Mesendoderm (in vitro differentiated cells): ENCODE results near the gene MDM2.

Source experiments
- DNase-seq: peaks from one replicate; pipeline ENCODE4 v3.0.0; 2013
- H2AK5ac ChIP-seq: 2 replicates; pipeline ENCODE4 v1.6.1; 2013; ENCODE audit warnings: low read length, inconsistent platforms
- H2BK120ac ChIP-seq: 2 replicates; pipeline ENCODE4 v1.6.1; 2013; ENCODE audit warnings: low read depth, mild to moderate bottlenecking, low read length, moderate library complexity, mixed read lengths
- H2BK15ac ChIP-seq: replicated peaks from 2 replicates; pipeline ENCODE4 v1.6.1; 2013; ENCODE audit warnings: low read depth, mild to moderate bottlenecking, moderate library complexity
- H2BK5ac ChIP-seq: 2 replicates; pipeline ENCODE4 v1.6.1; 2013; ENCODE audit warnings: low read length, inconsistent platforms
- H3K18ac ChIP-seq: 2 replicates; pipeline ENCODE4 v1.6.1; 2013; ENCODE audit warnings: mild to moderate bottlenecking, low read length, mixed read lengths
- H3K23ac ChIP-seq: one replicate; pipeline ENCODE4 v1.6.1; 2013; ENCODE audit warnings: low read length
- H3K27ac ChIP-seq: 2 replicates; pipeline ENCODE4 v1.5.1; 2013; ENCODE audit warnings: low read depth, mild to moderate bottlenecking, inconsistent platforms, low read length, moderate library complexity
- H3K27me3 ChIP-seq: 2 replicates; pipeline ENCODE4 v1.6.1; 2013; ENCODE audit warnings: low read length, control low read depth, mild to moderate bottlenecking, inconsistent platforms; ENCODE audit not compliant: insufficient read depth, poor library complexity
- H3K36me3 ChIP-seq: 2 replicates; pipeline ENCODE4 v1.6.1; 2013; ENCODE audit warnings: low read length, inconsistent platforms; ENCODE audit not compliant: control insufficient read depth, insufficient read depth
- H3K4ac ChIP-seq: one replicate; pipeline ENCODE4 v1.6.1; 2013; ENCODE audit warnings: low read depth, mild to moderate bottlenecking, low read length, moderate library complexity
- H3K4me1 ChIP-seq: 2 replicates; pipeline ENCODE4 v1.6.1; 2013; ENCODE audit warnings: low read depth, low read length, inconsistent platforms; ENCODE audit not compliant: control insufficient read depth
- H3K4me2 ChIP-seq: 2 replicates; pipeline ENCODE4 v1.6.1; 2013; ENCODE audit warnings: low read length
- H3K4me3 ChIP-seq: 2 replicates; pipeline ENCODE4 v1.5.1; 2013; ENCODE audit warnings: mild to moderate bottlenecking, low read length
- H3K56ac ChIP-seq: one replicate; pipeline ENCODE4 v1.6.1; 2013; ENCODE audit warnings: low read length
- H3K79me1 ChIP-seq: 2 replicates; pipeline ENCODE4 v1.6.1; 2013; ENCODE audit warnings: low read length, inconsistent platforms
- H3K79me2 ChIP-seq: 2 replicates; pipeline ENCODE4 v1.6.1; 2013; ENCODE audit warnings: mild to moderate bottlenecking, low read length; ENCODE audit not compliant: control insufficient read depth, insufficient read depth
- H3K9ac ChIP-seq: 2 replicates; pipeline ENCODE4 v1.6.1; 2013; ENCODE audit warnings: low read length, inconsistent platforms
- H4K5ac ChIP-seq: one replicate; pipeline ENCODE4 v1.6.1; 2013; ENCODE audit warnings: low read length
- H4K8ac ChIP-seq: one replicate; pipeline ENCODE4 v1.6.1; 2013; ENCODE audit warnings: low read depth, mild to moderate bottlenecking, control low read depth, low read length, moderate library complexity
- WGBS: extraction: QIAGEN DNeasy Blood & Tissue Kit; methylation state at CpG from one replicate; pipeline ENCODE4 v1.1.7; 2013; ENCODE audit warnings: low lambda C conversion rate, missing lambda C conversion rate; ENCODE audit not compliant: insufficient coverage; ENCODE audit errors: extremely low coverage; 5-methylcytosine and 5-hydroxymethylcytosine counted together

MDM2 gene

GRCh38 chr12:68841717-68842116 is 33.7 kb downstream of the MDM2 start:
- no peak overlapping the region for H4K5ac ChIP-seq
- no peak overlapping the region for H3K4ac ChIP-seq
- H2BK120ac ChIP-seq, result no peak overlapping the region
- H2AK5ac ChIP-seq, result no peak overlapping the region
- no peak overlapping the region for H2BK5ac ChIP-seq
- H3K4me2 ChIP-seq, result no peak overlapping the region
- no peak overlapping the region for H2BK15ac ChIP-seq
- no peak for DNase-seq
- no peak overlapping the region for H3K9ac ChIP-seq
- no CpG with 5 or more reads among the region's 2 CpGs for WGBS
- H3K79me1 ChIP-seq, result no peaks in the 10 kb centered on the region
- H3K27ac ChIP-seq, result no peak overlapping the region
- H3K4me3 ChIP-seq, result no peak overlapping the region
- no peak overlapping the region for H3K18ac ChIP-seq
- no peak overlapping the region for H4K8ac ChIP-seq
- no peaks in the 10 kb centered on the region for H3K79me2 ChIP-seq
- H3K56ac ChIP-seq, result no peak overlapping the region
- no peaks in the 10 kb centered on the region for H3K27me3 ChIP-seq
- no peak overlapping the region for H3K23ac ChIP-seq
- H3K36me3 ChIP-seq, result peaks cover 6% of the 10 kb centered on the region
- H3K4me1 ChIP-seq, result no peaks in the 10 kb centered on the region

GRCh38 chr12:68842123-68842522 is 34.1 kb downstream of the MDM2 start:
- Histone ChIP-seq H2AK5ac (no peak overlapping the region), H4K8ac (no peak overlapping the region), H3K9ac (no peak overlapping the region), H3K18ac (no peak overlapping the region), H2BK5ac (no peak overlapping the region), H3K27ac (no peak overlapping the region), H3K56ac (no peak overlapping the region), H3K4ac (no peak overlapping the region), H3K4me3 (no peak overlapping the region), H3K4me2 (no peak overlapping the region), H4K5ac (no peak overlapping the region), H2BK15ac (no peak overlapping the region), H3K27me3 (no peaks in the 10 kb centered on the region), H3K23ac (no peak overlapping the region), H3K36me3 (peaks cover 6% of the 10 kb centered on the region), H3K4me1 (no peaks in the 10 kb centered on the region), H3K79me1 (no peaks in the 10 kb centered on the region), H2BK120ac (no peak overlapping the region), H3K79me2 (no peaks in the 10 kb centered on the region)
- WGBS, result no CpG with 5 or more reads among the region's 3 CpGs
- no peak for DNase-seq

GRCh38 chr12:68842784-68843567 is 35.0 kb downstream of the MDM2 start:
- WGBS, result no CpG with 5 or more reads among the region's 2 CpGs
- H3K9ac ChIP-seq, result no peak overlapping the region
- H3K4me1 ChIP-seq, result no peaks in the 10 kb centered on the region
- H3K27me3 ChIP-seq, result no peaks in the 10 kb centered on the region
- no peak overlapping the region for H2BK15ac ChIP-seq
- H2BK5ac ChIP-seq, result no peak overlapping the region
- H3K23ac ChIP-seq, result no peak overlapping the region
- no peak overlapping the region for H2BK120ac ChIP-seq
- no peak overlapping the region for H3K4me2 ChIP-seq
- no peak for DNase-seq
- H3K4ac ChIP-seq, result no peak overlapping the region
- no peak overlapping the region for H3K18ac ChIP-seq
- no peak overlapping the region for H3K27ac ChIP-seq
- no peaks in the 10 kb centered on the region for H3K79me2 ChIP-seq
- no peak overlapping the region for H3K4me3 ChIP-seq
- no peak overlapping the region for H2AK5ac ChIP-seq
- H3K79me1 ChIP-seq, result no peaks in the 10 kb centered on the region
- no peak overlapping the region for H4K5ac ChIP-seq
- H3K56ac ChIP-seq, result no peak overlapping the region
- no peak overlapping the region for H4K8ac ChIP-seq
- peaks cover 6% of the 10 kb centered on the region for H3K36me3 ChIP-seq

DNA sequence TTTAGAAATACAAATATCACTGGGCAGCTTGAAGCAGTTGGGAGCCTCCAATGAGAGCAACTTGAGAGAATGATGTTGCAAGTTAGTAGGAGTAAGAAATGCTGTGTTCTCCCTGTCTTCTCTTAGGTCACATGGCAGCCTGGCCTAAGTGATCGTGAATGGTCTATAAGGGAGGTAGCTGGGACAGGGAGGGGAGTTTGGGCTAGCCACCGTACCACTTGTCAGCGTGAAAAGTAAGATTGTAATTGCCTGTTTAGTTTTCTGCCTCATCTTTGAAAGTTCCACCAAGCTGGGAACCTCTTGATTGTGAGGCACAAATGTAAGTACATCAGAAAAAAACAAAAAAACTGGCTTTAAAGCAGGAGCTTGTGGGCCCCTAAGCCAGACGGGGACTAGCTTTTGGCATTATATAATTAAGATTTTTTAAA is 36.4 kb downstream of the MDM2 start:
- Histone ChIP-seq H4K5ac (no peak overlapping the region), H4K8ac (no peak overlapping the region), H3K36me3 (peaks cover 3% of the 10 kb centered on the region)

DNA sequence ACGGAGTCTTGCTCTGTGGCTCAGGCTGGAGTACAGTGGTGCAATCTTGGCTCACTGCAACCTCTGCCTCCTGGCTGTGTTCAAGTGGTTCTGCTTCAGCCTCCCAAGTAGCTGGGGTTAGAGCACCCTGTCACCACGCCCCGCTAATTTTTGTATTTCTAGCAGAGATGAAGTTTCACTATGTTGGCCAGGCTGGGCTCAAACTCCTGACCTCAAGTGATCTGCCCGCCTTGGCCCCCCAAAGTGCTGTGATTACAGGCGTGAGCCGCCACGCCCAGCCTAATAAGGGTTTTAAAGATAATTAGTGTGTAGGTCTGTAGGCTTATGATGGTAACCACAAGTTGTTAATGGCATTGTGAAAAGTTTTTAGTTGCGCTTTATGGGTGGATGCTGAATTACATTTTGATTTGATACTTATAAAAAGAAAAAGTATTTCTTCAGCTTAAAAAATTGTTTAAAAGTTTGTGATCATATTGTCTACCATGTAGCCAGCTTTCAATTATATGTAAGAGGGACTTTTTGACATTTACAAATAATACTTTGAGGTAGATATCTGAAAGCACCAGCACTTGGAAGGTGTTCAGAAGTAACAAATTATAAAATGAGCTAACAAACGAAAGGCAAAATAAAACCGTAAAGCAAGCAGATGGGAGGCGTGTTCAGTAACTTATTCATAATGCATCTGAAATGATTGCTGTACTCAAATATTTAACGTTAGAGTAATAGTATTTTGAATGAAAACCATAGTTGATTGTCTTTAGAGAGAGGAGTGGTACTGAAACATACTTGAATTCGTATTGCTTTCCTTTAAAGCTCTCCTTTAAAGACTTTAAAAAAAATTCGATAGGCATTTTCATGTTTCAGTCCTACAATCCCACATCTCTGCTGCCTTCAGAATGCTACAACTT is 37.1 kb downstream of the MDM2 start:
- no peak overlapping the region for H2BK120ac ChIP-seq
- H3K23ac ChIP-seq, result no peak overlapping the region
- DNase-seq, result no peak
- H3K4me1 ChIP-seq, result no peaks in the 10 kb centered on the region
- WGBS, result 100% methylated on average over 1 of the region's 14 CpGs
- H4K5ac ChIP-seq, result no peak overlapping the region
- H3K18ac ChIP-seq, result no peak overlapping the region
- H3K56ac ChIP-seq, result no peak overlapping the region
- no peak overlapping the region for H2AK5ac ChIP-seq
- H3K27me3 ChIP-seq, result no peaks in the 10 kb centered on the region
- no peak overlapping the region for H2BK15ac ChIP-seq
- H3K4ac ChIP-seq, result no peak overlapping the region
- H3K27ac ChIP-seq, result no peak overlapping the region
- H3K9ac ChIP-seq, result no peak overlapping the region
- no peak overlapping the region for H4K8ac ChIP-seq
- no peak overlapping the region for H3K4me2 ChIP-seq
- H3K36me3 ChIP-seq, result peaks cover 1% of the 10 kb centered on the region
- H2BK5ac ChIP-seq, result no peak overlapping the region
- no peak overlapping the region for H3K4me3 ChIP-seq
- H3K79me2 ChIP-seq, result no peaks in the 10 kb centered on the region
- H3K79me1 ChIP-seq, result no peaks in the 10 kb centered on the region

More for the DNA sequence above, 36.4 kb downstream of the MDM2 start:
- no peaks in the 10 kb centered on the region for H3K79me2 ChIP-seq
- no peak for DNase-seq
- H2BK15ac ChIP-seq, result no peak overlapping the region
- no peak overlapping the region for H3K4me3 ChIP-seq
- H3K27me3 ChIP-seq, result no peaks in the 10 kb centered on the region
- H3K4ac ChIP-seq, result no peak overlapping the region
- H3K4me1 ChIP-seq, result no peaks in the 10 kb centered on the region
- H3K18ac ChIP-seq, result no peak overlapping the region
- no peak overlapping the region for H2BK120ac ChIP-seq
- H2AK5ac ChIP-seq, result no peak overlapping the region
- no peaks in the 10 kb centered on the region for H3K79me1 ChIP-seq
- no peak overlapping the region for H3K56ac ChIP-seq
- no CpG with 5 or more reads among the region's 4 CpGs for WGBS
- H3K23ac ChIP-seq, result no peak overlapping the region
- no peak overlapping the region for H3K9ac ChIP-seq
- no peak overlapping the region for H3K27ac ChIP-seq
- H3K4me2 ChIP-seq, result no peak overlapping the region
- no peak overlapping the region for H2BK5ac ChIP-seq
